Left lung (tissue), 10 donors: ENCODE results near the gene AQP12A. TPM values are rescaled to one million over a fixed set of nuclear protein-coding genes. Genes with fewer than 3 reads are reported as not detected.

Source experiments
- ATAC-seq: fragments of 200-7000 bp; cut with Tn5 transposase; one replicate; pipeline ENCODE4 v1.9.1; 2020; ENCODE audit warnings: moderate library complexity
- DNase-seq, 4 donors: peaks; one replicate each; pipeline ENCODE4 v3.0.0-alpha.2; 2013 to 2020
- H3K27ac ChIP-seq, 2 donors: fragments of 200-600 bp; sonication (generic) in 1 of 2; one replicate each; pipeline versions ENCODE4 v1.5.0 to v1.8.0; 2020 to 2021
- H3K27me3 ChIP-seq, 2 donors: fragments of 200-600 bp; sonication (generic) in 1 of 2; one replicate each; pipeline versions ENCODE4 v1.5.0 to v1.8.0; 2020 to 2021
- H3K36me3 ChIP-seq, 2 donors: fragments of 200-600 bp; sonication (generic) in 1 of 2; one replicate each; pipeline versions ENCODE4 v1.5.0 to v1.8.0; 2020 to 2021
- H3K4me1 ChIP-seq, 2 donors: fragments of 200-600 bp; one replicate each; pipeline ENCODE4 v1.8.0; 2021
- H3K4me3 ChIP-seq, 2 donors: fragments of 200-600 bp; sonication (generic) in 1 of 2; one replicate each; pipeline versions ENCODE4 v1.5.0 to v1.8.0; 2020 to 2021; ENCODE audit warnings: mild to moderate bottlenecking in 1 of 2
- H3K9me3 ChIP-seq, 2 donors: fragments of 200-600 bp; sonication (generic) in 1 of 2; one replicate each; pipeline versions ENCODE4 v1.5.0 to v1.8.0; 2020 to 2021
- CTCF ChIP-seq, 2 donors: fragments of 200-600 bp; sonication (generic) in 1 of 2; IDR thresholded peaks; one replicate each; pipeline versions ENCODE4 v1.5.0 to v1.8.0; 2021; ENCODE audit warnings: antibody characterized with exemption in 2 of 2
- intact Hi-C, 2 donors: fragments of 100-400 bp; cut with DNase I; formaldehyde crosslinking; loops; one replicate each; pipeline versions ENCODE4 v1.11.2 to v1.14.2; 2022
- polyA plus RNA-seq, 6 donors: library from polyadenylated mRNA; unstranded; fragments of 120-200 nt; gene quantifications; one replicate each; pipeline ENCODE4 v1.2.1, GENCODE V29; 2013; ENCODE audit not compliant: insufficient read length in 6 of 6
- total RNA-seq, 2 donors: library from RNA; stranded (reverse); fragmentation: NEBNext Ultra II Directional; extraction: Animal tissue kit (Norgen Biotek cat#: 25700); gene quantifications; one replicate each; pipeline ENCODE4 v1.2.1, GENCODE V29; 2021
- donor health status: DM: no; HTN: yes; CAD: no.
- donor health status: DM: no; HTN: no; CAD: no.

Gene AQP12A
- total and polyA plus RNA-seq, 8 donors, result not detected

GRCh38 chr2:240736281-240737250 is 44.9 kb downstream of the AQP12A start:
- Histone ChIP-seq H3K4me1 (no peaks in the 10 kb centered on the region), H3K27ac (no peak overlapping the region), H3K9me3 (no peaks in the 10 kb centered on the region), H3K27me3 (peaks cover 0 to 12% of the 10 kb centered on the region in 2 donors), H3K36me3 (no peaks in the 10 kb centered on the region), H3K4me3 (no peak overlapping the region)
- no peak for ATAC-seq
- no peak for TF ChIP-seq CTCF (IDR thresholded peaks at IDR 0.05)
- no peak for DNase-seq
- intact Hi-C loops, result no loop called here

DNA sequence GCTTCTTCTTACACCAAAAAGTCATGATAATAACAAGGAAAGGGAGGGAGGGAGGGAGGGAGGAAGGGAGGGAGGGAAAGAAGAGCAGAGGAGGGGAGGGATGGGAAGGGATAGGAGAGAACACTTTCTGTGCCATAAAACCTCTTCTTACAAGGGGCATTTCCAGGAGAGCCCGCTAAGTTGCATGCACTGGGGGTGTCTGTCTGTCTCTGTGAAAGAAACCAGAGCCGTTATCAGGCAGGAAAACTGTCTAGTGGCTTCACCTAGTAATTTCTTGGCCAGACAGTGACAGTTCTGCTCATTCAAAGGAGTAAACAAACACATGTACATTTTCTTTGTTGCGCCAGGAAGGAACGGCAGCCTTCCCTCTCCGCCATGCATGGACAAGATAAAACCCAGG is 45.8 kb downstream of the AQP12A start:
- no peaks in the 10 kb centered on the region for H3K9me3 ChIP-seq
- no peak for DNase-seq
- no peak for ATAC-seq
- H3K27ac ChIP-seq, result no peak overlapping the region
- no peak for TF ChIP-seq CTCF (IDR thresholded peaks at IDR 0.05)
- H3K27me3 ChIP-seq, result peaks cover 0 to 12% of the 10 kb centered on the region in 2 donors
- no peak overlapping the region for H3K4me3 ChIP-seq
- no peaks in the 10 kb centered on the region for H3K36me3 ChIP-seq
- intact Hi-C loops, result no loop called here
- no peaks in the 10 kb centered on the region for H3K4me1 ChIP-seq

DNA sequence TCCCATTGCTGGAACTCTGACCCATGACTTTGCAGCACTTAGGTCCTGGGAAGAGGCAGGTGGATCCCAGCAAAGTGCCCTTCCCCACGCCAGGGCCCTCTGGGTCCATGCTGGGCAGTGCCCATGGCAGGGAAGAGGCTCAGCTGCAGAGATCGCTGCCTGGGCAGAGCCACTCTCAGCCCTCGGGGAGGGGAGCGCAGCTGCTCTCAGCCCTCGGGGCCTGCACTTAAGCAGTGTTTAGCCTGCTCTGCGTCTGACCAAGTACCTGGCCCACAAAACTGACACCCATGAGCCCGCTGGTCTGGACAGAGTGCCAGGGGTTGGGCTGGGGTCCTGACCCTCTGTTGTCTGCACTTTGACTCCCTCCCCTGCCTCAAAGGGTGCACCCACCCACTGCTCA is 46.3 kb downstream of the AQP12A start:
- DNase-seq, result no peak
- no peak for ATAC-seq
- peaks cover 0 to 12% of the 10 kb centered on the region in 2 donors for H3K27me3 ChIP-seq
- no peaks in the 10 kb centered on the region for H3K36me3 ChIP-seq
- intact Hi-C loops, result no loop called here
- no peaks in the 10 kb centered on the region for H3K4me1 ChIP-seq
- TF ChIP-seq CTCF (IDR thresholded peaks at IDR 0.05), result no peak
- H3K9me3 ChIP-seq, result no peaks in the 10 kb centered on the region
- H3K4me3 ChIP-seq, result no peak overlapping the region
- no peak overlapping the region for H3K27ac ChIP-seq

DNA sequence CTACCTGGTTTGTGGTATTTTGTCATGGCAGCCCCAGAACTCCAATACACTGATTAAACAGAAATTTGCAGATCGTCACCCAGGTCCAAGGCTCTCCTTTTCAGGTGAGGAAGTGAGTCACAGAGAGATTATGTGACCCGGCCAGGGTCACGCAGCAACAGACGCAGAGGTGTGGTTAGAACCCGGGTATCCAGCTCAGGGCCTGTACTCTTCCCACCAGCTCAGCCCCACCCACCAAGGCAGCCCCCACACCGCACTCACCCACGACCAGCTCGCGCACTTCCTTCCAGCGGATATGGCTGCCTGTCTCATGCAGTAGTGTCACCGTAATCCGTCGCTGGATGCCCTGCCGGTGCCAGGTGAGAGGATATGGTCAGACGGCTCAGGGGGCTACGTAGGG is 48.1 kb downstream of the AQP12A start:
- Histone ChIP-seq H3K4me1 (no peaks in the 10 kb centered on the region), H3K9me3 (no peaks in the 10 kb centered on the region), H3K4me3 (no peak overlapping the region), H3K27ac (no peak overlapping the region), H3K36me3 (no peaks in the 10 kb centered on the region), H3K27me3 (peaks cover 0 to 12% of the 10 kb centered on the region in 2 donors)
- intact Hi-C loops, result no loop called here
- no peak for ATAC-seq
- no peak for DNase-seq
- no peak for TF ChIP-seq CTCF (IDR thresholded peaks at IDR 0.05)

GRCh38 chr2:240741091-240741490 is 49.4 kb downstream of the AQP12A start:
- H3K4me3 ChIP-seq, result no peak overlapping the region
- ATAC-seq (no peak), DNase-seq (no peak)
- no peaks in the 10 kb centered on the region for H3K9me3 ChIP-seq
- H3K4me1 ChIP-seq, result no peaks in the 10 kb centered on the region
- no peaks in the 10 kb centered on the region for H3K36me3 ChIP-seq
- intact Hi-C loops, result no loop called here
- no peak for TF ChIP-seq CTCF (IDR thresholded peaks at IDR 0.05)
- H3K27ac ChIP-seq, result no peak overlapping the region
- H3K27me3 ChIP-seq, result peaks cover 0 to 10% of the 10 kb centered on the region in 2 donors
